Tibial artery (tissue), 4 donors: ENCODE data around the gene AMZ1.
"Not testable (repeated sequence)": the region's sequence is repeated elsewhere in the genome, so short reads cannot be mapped to it uniquely, and the experiment has no call there.

ENCODE experiments used
- DNase-seq, 2 donors: peaks; one replicate each; pipeline ENCODE4 v3.0.0-alpha.2; 2019
- H3K27ac ChIP-seq, 2 donors: fragments of 200-600 bp; sonication (generic) in 1 of 2; 1 replicate in 1 of 2; 2 replicates in 1 of 2; pipeline ENCODE4 v1.5.1; 2018 to 2019; ENCODE audit warnings: mild to moderate bottlenecking in 1 of 2
- H3K27me3 ChIP-seq, 2 donors: fragments of 200-600 bp; sonication (generic) in 1 of 2; one replicate each; pipeline versions ENCODE4 v1.5.1 to v1.6.0; 2016 to 2019
- H3K36me3 ChIP-seq, 3 donors: fragments of 200-600 bp; sonication (generic) in 2 of 3; one replicate each; pipeline ENCODE4 v1.5.1; 2016 to 2019; ENCODE audit warnings: mild to moderate bottlenecking in 2 of 3
- H3K4me1 ChIP-seq, 4 donors: fragments of 200-600 bp; sonication (generic) in 2 of 4; 1 replicate in 3 of 4; 2 replicates in 1 of 4; pipeline ENCODE4 v1.5.1; 2016 to 2019
- H3K4me3 ChIP-seq, 2 donors: fragments of 200-600 bp; sonication (generic) in 1 of 2; 1 replicate in 1 of 2; 2 replicates in 1 of 2; pipeline ENCODE4 v1.5.1; 2018 to 2019; ENCODE audit warnings: mild to moderate bottlenecking in 2 of 2
- H3K9me3 ChIP-seq, 3 donors: fragments of 200-600 bp; sonication (generic) in 1 of 3; one replicate each; pipeline ENCODE4 v1.5.1; 2016 to 2019
- CTCF ChIP-seq, 2 experiments: fragments of 200-600 bp in 1 of 2; fragments of 450-650 bp in 1 of 2; IDR thresholded peaks; one replicate each; pipeline ENCODE4 v1.5.1; 2017 to 2019; ENCODE audit warnings: antibody characterized with exemption in 2 of 2, mild to moderate bottlenecking in 1 of 2, moderate library complexity in 1 of 2
- intact Hi-C: fragments of 100-400 bp; cut with DNase I; formaldehyde crosslinking; loops from one replicate; pipeline ENCODE4 v1.15.0; 2023; ENCODE audit warnings: low total_unique reads

Gene AMZ1

GRCh38 chr7:2692543-2692942 is 4.5 kb downstream of the AMZ1 start:
- DNase-seq = no peak
- TF ChIP-seq CTCF (IDR thresholded peaks at IDR 0.05) = no peak
- intact Hi-C loops = no loop called here
- H3K4me3 ChIP-seq = no peak overlapping the region
- no peaks in the 10 kb centered on the region for H3K36me3 ChIP-seq
- no peaks in the 10 kb centered on the region for H3K9me3 ChIP-seq
- H3K27ac ChIP-seq = no peak overlapping the region
- H3K27me3 ChIP-seq = peaks cover 0 to 13% of the 10 kb centered on the region in 2 donors
- peaks cover 4 to 27% (median 23%) of the 10 kb centered on the region in 4 donors for H3K4me1 ChIP-seq

- H3K36me3 ChIP-seq, intact Hi-C loops, H3K27me3 ChIP-seq, H3K4me3 ChIP-seq, H3K9me3 ChIP-seq, H3K27ac ChIP-seq, DNase-seq: not testable (repeated sequence)
- H3K4me1 ChIP-seq = peaks cover 0 to 17% (median 13%) of the 10 kb centered on the region in 4 donors
Measured at GRCh38 chr7:2693420-2694121, 5.6 kb downstream of the AMZ1 start.

- H3K4me3 ChIP-seq, H3K9me3 ChIP-seq, DNase-seq, H3K27me3 ChIP-seq, intact Hi-C loops, H3K27ac ChIP-seq, H3K36me3 ChIP-seq: not testable (repeated sequence)
- H3K4me1 ChIP-seq = peaks cover 0 to 12% (median 8%) of the 10 kb centered on the region in 4 donors
Measured at GRCh38 chr7:2694122-2694436, 6.1 kb downstream of the AMZ1 start.

- Histone ChIP-seq H3K27me3 (no peaks in the 10 kb centered on the region), H3K36me3 (no peaks in the 10 kb centered on the region), H3K4me3 (no peak overlapping the region), H3K27ac (no peak overlapping the region), H3K4me1 (peaks cover 0 to 16% (median 9%) of the 10 kb centered on the region in 4 donors), H3K9me3 (no peaks in the 10 kb centered on the region)
- intact Hi-C loops = no loop called here
- no peak for DNase-seq
- TF ChIP-seq CTCF (IDR thresholded peaks at IDR 0.05) = no peak
Measured at GRCh38 chr7:2698581-2699288, 10.7 kb downstream of the AMZ1 start.

- H3K27ac ChIP-seq = no peak overlapping the region
- intact Hi-C loops = no loop called here
- no peak for DNase-seq
- H3K36me3 ChIP-seq = no peaks in the 10 kb centered on the region
- no peaks in the 10 kb centered on the region for H3K27me3 ChIP-seq
- no peak for TF ChIP-seq CTCF (IDR thresholded peaks at IDR 0.05)
- no peak overlapping the region for H3K4me3 ChIP-seq
- H3K4me1 ChIP-seq = peaks cover 0 to 16% (median 9%) of the 10 kb centered on the region in 4 donors
- no peaks in the 10 kb centered on the region for H3K9me3 ChIP-seq
Measured at GRCh38 chr7:2699289-2699620, 11.3 kb downstream of the AMZ1 start.

- no peaks in the 10 kb centered on the region for H3K36me3 ChIP-seq
- no peak for TF ChIP-seq CTCF (IDR thresholded peaks at IDR 0.05)
- H3K27ac ChIP-seq = no peak overlapping the region
- DNase-seq = no peak
- H3K4me1 ChIP-seq = peaks cover 0 to 16% (median 9%) of the 10 kb centered on the region in 4 donors
- no peaks in the 10 kb centered on the region for H3K9me3 ChIP-seq
- intact Hi-C loops = no loop called here
- no peaks in the 10 kb centered on the region for H3K27me3 ChIP-seq
- H3K4me3 ChIP-seq = no peak overlapping the region
Measured at GRCh38 chr7:2700141-2700850, 12.3 kb downstream of the AMZ1 start.
